ES-I3 (cell line): ENCODE results near the gene WNT3A.
"Not testable (repeated sequence)": the region's sequence is repeated elsewhere in the genome, so short reads cannot be mapped to it uniquely, and the experiment has no call there.

ENCODE experiments used
- H3K36me3 ChIP-seq: 2 replicates; pipeline ENCODE4 v1.6.1; 2013; ENCODE audit warnings: mild to moderate bottlenecking, low read length, control low read depth, moderate library complexity; ENCODE audit not compliant: insufficient read depth
- H3K4me1 ChIP-seq: 2 replicates; pipeline ENCODE4 v1.6.1; 2013; ENCODE audit warnings: mild to moderate bottlenecking, control low read depth, low read length; ENCODE audit not compliant: insufficient read depth
- H3K9ac ChIP-seq: 2 replicates; pipeline ENCODE4 v1.6.1; 2013; ENCODE audit warnings: low read depth, mild to moderate bottlenecking, low read length, moderate library complexity
- H3K9me3 ChIP-seq: 2 replicates; pipeline ENCODE4 v1.6.1; 2013; ENCODE audit warnings: mild to moderate bottlenecking, low read length, moderate library complexity; ENCODE audit not compliant: control insufficient read depth, insufficient read depth

The WNT3A gene

GRCh38 chr1:228006786-228007048 lies at the start of gene WNT3A:
Gene WNT3A, plus strand, starts transcription at chr1:228006998. Its CDS starts 131 bp downstream, at chr1:228007129.
- Histone ChIP-seq H3K9me3 (no peaks in the 10 kb centered on the region), H3K4me1 (peaks cover 5% of the 10 kb centered on the region; the same call in 1 of the 2 replicates), H3K36me3 (no peaks in the 10 kb centered on the region), H3K9ac (peak within 1 kb of the TSS; percentile 48; the same call in 1 of the 2 replicates)

GRCh38 chr1:227958617-227959324 lies 48.0 kb upstream of the WNT3A start:
- H3K9me3 ChIP-seq = no peaks in the 10 kb centered on the region
- H3K36me3 ChIP-seq = no peaks in the 10 kb centered on the region
- H3K4me1 ChIP-seq = peaks cover under 1% of the 10 kb centered on the region; the same call in 1 of the 2 replicates
- no peak overlapping the region for H3K9ac ChIP-seq

GRCh38 chr1:227959325-227959860 lies 47.4 kb upstream of the WNT3A start:
- Histone ChIP-seq H3K9ac (no peak overlapping the region), H3K9me3 (no peaks in the 10 kb centered on the region), H3K36me3 (no peaks in the 10 kb centered on the region), H3K4me1 (no peaks in the 10 kb centered on the region)

- no peaks in the 10 kb centered on the region for H3K9me3 ChIP-seq
- no peak overlapping the region for H3K9ac ChIP-seq
- no peaks in the 10 kb centered on the region for H3K4me1 ChIP-seq
- no peaks in the 10 kb centered on the region for H3K36me3 ChIP-seq
Observed at GRCh38 chr1:227961651-227962466, 44.9 kb upstream of the WNT3A start.

- not testable (repeated sequence) for H3K9ac ChIP-seq, H3K9me3 ChIP-seq, H3K36me3 ChIP-seq, H3K4me1 ChIP-seq
Observed at GRCh38 chr1:227966733-227967132, 40.1 kb upstream of the WNT3A start.

- H3K36me3 ChIP-seq, H3K9ac ChIP-seq, H3K4me1 ChIP-seq, H3K9me3 ChIP-seq: not testable (repeated sequence)
Observed at GRCh38 chr1:227967815-227968214, 39.0 kb upstream of the WNT3A start.

- H3K9me3 ChIP-seq, H3K36me3 ChIP-seq, H3K4me1 ChIP-seq, H3K9ac ChIP-seq: not testable (repeated sequence)
Observed at GRCh38 chr1:227970076-227970995, 36.5 kb upstream of the WNT3A start.

GRCh38 chr1:227971216-227971615 lies 35.6 kb upstream of the WNT3A start:
- H3K36me3 ChIP-seq, H3K9ac ChIP-seq, H3K9me3 ChIP-seq, H3K4me1 ChIP-seq: not testable (repeated sequence)

GRCh38 chr1:227971643-227972282 lies 35.0 kb upstream of the WNT3A start:
- not testable (repeated sequence) for H3K9me3 ChIP-seq, H3K9ac ChIP-seq, H3K36me3 ChIP-seq, H3K4me1 ChIP-seq

- H3K36me3 ChIP-seq, H3K4me1 ChIP-seq, H3K9ac ChIP-seq, H3K9me3 ChIP-seq: not testable (repeated sequence)
Observed at GRCh38 chr1:227972283-227972679, 34.5 kb upstream of the WNT3A start.

- H3K9me3 ChIP-seq, H3K4me1 ChIP-seq, H3K36me3 ChIP-seq, H3K9ac ChIP-seq: not testable (repeated sequence)
Observed at GRCh38 chr1:227972843-227973374, 33.9 kb upstream of the WNT3A start.

- H3K9me3 ChIP-seq, H3K36me3 ChIP-seq, H3K4me1 ChIP-seq, H3K9ac ChIP-seq: not testable (repeated sequence)
Observed at GRCh38 chr1:227973724-227974288, 33.0 kb upstream of the WNT3A start.

- H3K4me1 ChIP-seq, H3K36me3 ChIP-seq, H3K9ac ChIP-seq, H3K9me3 ChIP-seq: not testable (repeated sequence)
Observed at GRCh38 chr1:227975583-227976283, 31.1 kb upstream of the WNT3A start.
